Head of caudate nucleus (tissue), 42 donors: ENCODE data around the gene TPST1.
"Not testable (repeated sequence)": the region's sequence is repeated elsewhere in the genome, so short reads cannot be mapped to it uniquely, and the experiment has no call there.

Experiments
- DNase-seq, 42 donors: peaks; one replicate each; pipeline versions ENCODE4 v3.0.0 to v3.0.0-alpha.2; 2020 to 2021; ENCODE audit warnings: mixed read lengths in 7 of 42
- intact Hi-C: fragments of 100-400 bp; cut with DNase I; formaldehyde crosslinking; loops from one replicate; pipeline ENCODE4 v1.15.0; 2022

The TPST1 gene

DNA sequence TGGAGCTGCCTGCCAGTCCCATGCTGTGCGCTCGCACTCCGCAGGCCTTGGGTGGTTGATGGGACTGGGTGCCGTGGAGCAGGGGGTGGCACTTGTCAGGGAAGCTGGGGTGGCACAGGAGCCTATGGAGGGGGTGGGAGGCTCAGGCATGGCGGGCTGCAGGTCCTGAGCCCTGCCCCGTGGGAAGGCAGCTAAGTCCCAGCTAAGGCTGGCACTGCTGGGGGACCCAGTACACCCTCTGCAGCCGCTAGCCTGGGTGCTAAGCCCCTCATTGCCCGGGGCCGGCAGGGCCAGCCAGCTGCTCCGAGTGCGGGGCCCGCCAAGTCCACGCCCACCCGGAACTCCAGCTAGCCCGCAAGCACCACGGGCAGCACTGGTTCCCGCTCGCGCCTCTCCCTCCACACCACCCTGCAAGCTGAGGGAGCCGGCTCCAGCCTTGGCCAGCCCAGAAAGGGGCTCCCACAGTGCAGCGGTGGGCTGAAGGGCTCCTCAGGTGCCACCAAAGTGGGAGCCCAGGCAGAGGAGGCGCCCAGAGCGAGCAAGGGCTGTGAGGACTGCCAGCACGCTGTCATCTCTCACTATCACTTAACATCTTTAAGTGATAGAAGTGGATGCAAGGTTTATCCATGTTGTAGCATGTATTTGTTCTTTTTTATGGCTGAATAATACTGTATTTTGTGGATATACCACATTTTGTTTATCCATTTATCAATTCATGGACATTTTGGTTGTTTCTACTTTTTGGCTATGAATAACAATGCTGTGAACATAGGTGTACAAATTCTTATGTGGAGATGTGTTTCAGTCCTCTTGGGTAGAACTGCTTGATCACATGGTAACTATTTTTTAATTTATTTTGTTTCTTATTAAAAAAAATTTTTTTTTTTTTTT lies 26.4 kb downstream of the TPST1 start:
- intact Hi-C loops, DNase-seq: not testable (repeated sequence)

DNA sequence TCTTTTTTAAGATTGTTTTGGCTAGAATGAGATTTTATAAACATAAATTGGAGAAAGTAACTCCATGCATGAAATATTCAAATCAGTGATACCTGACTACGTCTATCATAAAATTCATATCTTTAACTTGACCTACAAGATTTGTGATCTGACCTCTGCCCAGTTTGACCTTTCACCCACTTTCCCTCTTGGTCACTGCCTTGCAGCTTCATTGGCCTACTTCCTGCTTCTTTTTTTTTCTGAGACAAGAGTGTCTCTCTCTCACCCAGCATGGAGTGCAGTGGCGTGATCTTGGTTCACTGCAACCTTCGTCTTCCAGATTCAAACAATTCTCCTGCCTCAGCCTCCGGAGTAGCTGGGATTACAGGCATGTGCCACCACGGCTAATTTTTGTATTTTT lies 28.5 kb downstream of the TPST1 start:
- intact Hi-C loops, result no loop called here
- no peak for DNase-seq

- intact Hi-C loops, result no loop called here
- peak in 20 of 42 donors; percentile 4 to 65 (median 22) for DNase-seq
Measured at GRCh38 chr7:66236713-66237303, 31.7 kb downstream of the TPST1 start.

- DNase-seq, result no peak
Measured at GRCh38 chr7:66237906-66238772, 33.0 kb downstream of the TPST1 start.

DNA sequence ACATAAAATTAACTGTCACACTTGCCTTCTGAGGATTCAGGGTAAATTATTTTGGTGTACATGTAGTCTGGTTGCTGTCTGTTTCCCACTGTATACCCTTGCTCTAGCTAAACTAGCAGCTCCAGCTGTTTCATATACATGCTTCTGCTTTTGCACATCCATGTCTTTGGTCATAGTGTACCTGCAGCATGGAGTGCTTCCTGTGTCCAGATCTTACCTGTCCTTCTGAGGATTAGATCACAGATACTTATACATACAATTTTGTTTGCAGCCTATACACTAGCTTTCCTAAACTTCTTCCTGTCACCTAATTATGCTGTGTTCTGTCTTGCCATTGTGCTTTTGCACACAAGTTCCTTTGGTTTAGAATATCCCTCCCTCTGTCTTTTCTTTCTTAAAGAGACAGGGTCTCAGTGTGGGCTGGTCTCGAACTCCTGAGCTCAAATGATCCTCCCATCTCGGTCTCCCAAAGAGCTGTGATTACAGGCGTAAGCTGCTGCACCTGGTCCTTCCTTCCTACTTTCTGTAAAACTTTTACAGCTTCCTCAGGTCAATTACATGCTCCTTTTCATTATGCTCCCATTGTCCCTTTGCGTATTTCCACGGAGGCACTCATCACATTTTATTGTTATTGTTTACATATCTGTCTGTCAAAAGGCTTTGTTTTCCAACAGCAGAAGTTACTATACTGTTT lies 33.8 kb downstream of the TPST1 start:
- DNase-seq, result no peak
- intact Hi-C loops, result no loop called here

More at GRCh38 chr7:66237906-66238772, 33.0 kb downstream of the TPST1 start:
- intact Hi-C loops, result no loop called here

- intact Hi-C loops, result no loop called here
Measured at GRCh38 chr7:66239467-66239856, 34.3 kb downstream of the TPST1 start.

GRCh38 chr7:66245008-66245407 lies 39.9 kb downstream of the TPST1 start:
- no peak for DNase-seq
- intact Hi-C loops, result no loop called here

More at GRCh38 chr7:66239467-66239856, 34.3 kb downstream of the TPST1 start:
- no peak for DNase-seq

- DNase-seq, result no peak
- intact Hi-C loops, result no loop called here
Measured at GRCh38 chr7:66246554-66247171, 41.5 kb downstream of the TPST1 start.

GRCh38 chr7:66247380-66248078 lies 42.4 kb downstream of the TPST1 start:
- intact Hi-C loops, result no loop called here
- DNase-seq, result no peak

DNA sequence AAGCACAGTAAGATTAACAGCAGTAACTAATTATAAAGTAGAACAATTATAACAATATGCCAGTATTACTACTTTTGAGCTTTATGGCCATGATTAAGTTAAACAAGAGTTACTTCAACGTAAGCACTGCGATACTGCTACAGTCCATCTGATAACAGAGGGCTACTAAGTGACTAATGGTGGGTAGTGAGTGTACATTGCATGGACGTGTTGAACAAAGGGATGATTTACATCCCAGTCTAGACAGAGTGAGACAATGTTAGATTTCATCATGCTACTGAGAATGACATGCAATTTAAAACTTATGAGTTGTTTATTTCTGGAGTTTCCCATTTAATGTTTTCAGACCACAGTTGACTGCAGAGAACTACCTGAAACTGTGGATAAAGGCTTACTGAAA lies 45.6 kb downstream of the TPST1 start:
- intact Hi-C loops, result no loop called here
- DNase-seq, result no peak

- no peak for DNase-seq
- intact Hi-C loops, result no loop called here
Measured at GRCh38 chr7:66255534-66256100, 50.5 kb downstream of the TPST1 start.

DNA sequence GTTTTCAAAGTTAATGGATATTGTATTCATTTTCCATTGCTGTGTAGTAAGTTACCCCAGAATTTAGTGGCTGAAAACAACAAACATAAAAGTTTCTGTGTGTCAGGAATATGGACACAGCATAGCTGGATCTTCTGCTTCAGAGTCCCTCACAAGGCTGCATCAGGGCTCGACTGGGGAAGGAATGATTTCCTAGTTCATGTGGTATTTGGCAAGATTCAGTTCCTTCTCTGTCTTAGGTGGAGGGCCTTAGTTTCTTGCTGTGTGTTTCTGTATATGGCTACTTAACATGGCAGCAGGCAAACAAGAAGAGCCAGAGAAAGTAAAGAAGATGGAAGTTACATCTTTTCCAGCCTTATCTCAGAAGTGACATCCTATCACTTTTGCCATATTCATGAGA lies 51.1 kb downstream of the TPST1 start:
- intact Hi-C loops, result no loop called here
- DNase-seq, result no peak

GRCh38 chr7:66257481-66257880 lies 52.3 kb downstream of the TPST1 start:
- intact Hi-C loops, result no loop called here
- no peak for DNase-seq

GRCh38 chr7:66258409-66258808 lies 53.3 kb downstream of the TPST1 start:
- peak in 20 of 42 donors; percentile 4 to 73 (median 22) for DNase-seq
- intact Hi-C loops, result no loop called here

DNA sequence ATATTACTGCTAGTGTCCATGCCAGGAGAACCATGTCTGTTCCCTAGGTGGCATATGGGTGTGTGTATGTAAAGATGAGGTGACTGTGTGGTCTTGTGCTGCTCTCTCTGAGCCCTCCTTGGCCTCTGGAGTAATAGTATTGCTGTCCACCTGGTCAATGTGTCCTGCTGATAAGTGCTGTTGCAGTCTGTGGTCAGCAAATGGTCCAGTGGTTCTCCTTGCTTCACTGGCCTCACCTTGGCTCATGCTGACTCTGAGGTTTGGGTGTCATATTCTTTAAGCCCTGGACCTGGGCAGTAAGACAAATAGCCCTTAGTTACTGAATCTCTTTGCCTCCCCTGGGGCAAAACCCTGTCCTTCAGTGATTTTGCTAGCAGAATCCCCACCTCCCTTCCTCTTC lies 56.8 kb downstream of the TPST1 start:
- no peak for DNase-seq
- intact Hi-C loops, result no loop called here

DNA sequence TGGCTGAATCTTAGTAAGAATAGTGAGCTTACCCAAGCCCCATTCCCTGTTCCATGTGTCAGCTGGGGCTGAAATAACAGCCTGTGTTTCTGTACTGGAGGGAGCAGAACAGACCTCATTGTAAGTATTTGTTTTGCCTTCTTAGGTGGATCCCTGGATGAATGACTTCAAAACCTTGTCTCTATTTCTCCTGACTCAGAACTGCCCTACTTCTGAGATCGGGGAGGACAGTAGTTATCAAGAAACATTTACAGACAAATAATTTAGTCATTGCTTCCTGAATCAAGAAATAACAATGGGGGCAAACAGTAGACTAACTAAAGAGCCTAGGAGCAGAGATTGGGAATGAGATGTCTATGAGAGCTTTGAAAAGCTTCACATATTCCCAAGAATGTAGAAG lies 58.8 kb downstream of the TPST1 start:
- intact Hi-C loops, result no loop called here
- DNase-seq, result no peak

GRCh38 chr7:66265566-66265965 lies 60.4 kb downstream of the TPST1 start:
- intact Hi-C loops, result no loop called here
- DNase-seq, result no peak

DNA sequence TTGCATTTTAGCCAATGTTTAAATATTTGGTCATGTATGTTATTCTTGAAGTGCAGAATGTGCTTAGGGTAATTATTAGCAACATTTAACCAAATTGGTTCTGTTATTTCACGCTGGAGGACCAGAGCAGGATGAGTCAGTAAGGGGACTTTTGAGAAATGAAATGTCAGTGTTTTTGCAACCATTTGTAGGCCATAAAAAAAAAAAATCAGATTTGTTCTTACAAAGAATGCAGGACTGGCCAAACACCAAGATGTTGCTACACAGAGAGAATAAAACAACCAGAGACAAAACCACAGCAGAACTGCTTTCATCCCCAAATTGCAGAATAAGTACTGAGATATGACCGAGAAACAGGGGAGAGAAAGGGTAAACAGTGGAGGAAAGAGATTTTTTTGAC lies 62.1 kb downstream of the TPST1 start:
- no peak for DNase-seq
- intact Hi-C loops, result no loop called here
